DLD1 (cell line): ENCODE results near the gene ERC2.

ENCODE experiments used
- in situ Hi-C: cut with HindIII; loops from 2 replicates; pipeline ENCODE4 v1.10.0; 2017; ENCODE audit warnings: low sequenced_read_pairs

The ERC2 gene

GRCh38 chr3:55813268-55814097 is 654.8 kb downstream of the ERC2 start:
- in situ Hi-C loops = no loop called here

- in situ Hi-C loops = no loop called here
These were observed 655.8 kb downstream of the ERC2 start for GRCh38 chr3:55812394-55813013.

- in situ Hi-C loops = no loop called here
These were observed 661.1 kb downstream of the ERC2 start for GRCh38 chr3:55807210-55807609.

- in situ Hi-C loops = no loop called here
These were observed 663.1 kb downstream of the ERC2 start for GRCh38 chr3:55805169-55805568.

GRCh38 chr3:55804170-55805095 is 663.8 kb downstream of the ERC2 start:
- in situ Hi-C loops = no loop called here

DNA sequence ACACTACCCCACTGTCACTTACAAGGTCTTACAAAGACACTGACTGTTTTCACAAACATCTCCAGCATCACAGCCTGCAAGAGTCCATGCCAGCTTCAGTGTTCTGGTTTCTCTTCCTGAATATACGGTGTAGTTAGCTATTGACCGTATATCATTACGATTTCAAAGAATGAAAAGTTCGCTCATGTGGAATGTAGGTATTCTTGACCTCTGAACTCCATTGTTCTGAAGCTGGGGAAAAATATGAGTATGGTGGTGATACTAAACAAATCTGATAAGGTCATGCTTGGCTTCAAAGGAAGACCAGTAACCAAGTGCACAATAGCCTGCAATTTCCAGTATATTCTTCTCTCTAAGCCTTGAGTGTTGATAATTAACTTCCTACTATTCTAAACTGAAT is 665.5 kb downstream of the ERC2 start:
- in situ Hi-C loops = no loop called here

- in situ Hi-C loops = no loop called here
These were observed 666.6 kb downstream of the ERC2 start for GRCh38 chr3:55801676-55802075.

- in situ Hi-C loops = no loop called here
These were observed 667.2 kb downstream of the ERC2 start for GRCh38 chr3:55801068-55801467.

GRCh38 chr3:55797775-55798174 is 670.5 kb downstream of the ERC2 start:
- in situ Hi-C loops = no loop called here

DNA sequence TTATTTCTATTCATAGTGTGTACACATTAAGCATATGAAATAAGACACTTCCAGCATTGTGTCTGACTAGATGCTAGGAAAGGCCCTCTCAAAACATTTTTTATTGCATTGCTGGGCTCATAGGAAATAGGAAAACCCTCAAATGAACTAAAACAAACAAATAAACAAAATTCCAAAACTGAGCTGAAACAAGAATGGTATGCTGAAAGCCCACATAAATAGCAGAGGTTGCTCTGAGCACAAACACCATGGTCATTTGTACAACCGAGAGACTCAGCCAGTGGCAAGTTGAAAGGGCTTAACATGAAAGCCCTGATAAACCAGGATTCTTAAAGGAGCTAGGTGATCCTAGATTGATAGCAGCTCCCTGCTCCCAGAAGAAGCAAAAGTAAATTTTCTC is 671.2 kb downstream of the ERC2 start:
- in situ Hi-C loops = no loop called here

DNA sequence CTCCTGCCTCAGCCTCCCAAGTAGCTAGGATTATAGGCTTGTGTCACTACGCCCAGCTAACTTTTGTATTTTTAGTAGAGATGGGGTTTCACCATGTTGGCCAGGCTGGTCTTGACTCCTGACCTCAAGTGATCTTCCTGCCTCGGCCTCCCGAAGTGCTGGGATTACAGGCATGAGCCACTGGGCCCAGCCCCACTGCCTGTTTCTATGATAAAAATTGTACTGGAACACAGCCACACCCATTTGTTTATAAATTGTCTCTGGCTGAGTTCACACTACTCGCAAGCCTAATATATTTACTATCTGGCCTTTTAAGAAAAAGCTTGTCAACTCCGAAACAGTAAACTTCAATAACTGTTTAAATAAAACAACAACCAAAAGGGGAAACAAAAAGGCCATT is 671.7 kb downstream of the ERC2 start:
- in situ Hi-C loops = no loop called here

DNA sequence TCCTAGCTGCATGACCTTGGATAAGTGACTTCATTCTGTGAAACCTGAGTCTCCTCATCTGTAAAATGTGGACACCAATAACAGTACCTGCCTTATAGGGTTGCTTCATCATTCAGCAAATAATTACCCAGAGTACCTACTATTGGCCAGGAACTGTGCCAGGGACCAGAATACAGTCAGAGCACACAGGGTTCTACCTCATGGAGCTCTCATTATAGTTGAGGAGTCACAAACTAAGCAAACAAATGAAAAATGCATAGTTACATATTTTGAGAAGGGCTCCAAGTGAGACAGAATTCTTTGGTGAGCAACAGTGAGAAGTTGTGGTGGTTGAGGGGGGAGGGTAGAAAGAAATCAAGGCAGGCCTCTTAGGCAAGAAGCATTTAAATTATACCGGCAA is 672.5 kb downstream of the ERC2 start:
- in situ Hi-C loops = no loop called here

- in situ Hi-C loops = no loop called here
These were observed 673.0 kb downstream of the ERC2 start for GRCh38 chr3:55795296-55795695.

GRCh38 chr3:55792742-55793141 is 675.5 kb downstream of the ERC2 start:
- in situ Hi-C loops = no loop called here

GRCh38 chr3:55792009-55792408 is 676.3 kb downstream of the ERC2 start:
- in situ Hi-C loops = no loop called here

DNA sequence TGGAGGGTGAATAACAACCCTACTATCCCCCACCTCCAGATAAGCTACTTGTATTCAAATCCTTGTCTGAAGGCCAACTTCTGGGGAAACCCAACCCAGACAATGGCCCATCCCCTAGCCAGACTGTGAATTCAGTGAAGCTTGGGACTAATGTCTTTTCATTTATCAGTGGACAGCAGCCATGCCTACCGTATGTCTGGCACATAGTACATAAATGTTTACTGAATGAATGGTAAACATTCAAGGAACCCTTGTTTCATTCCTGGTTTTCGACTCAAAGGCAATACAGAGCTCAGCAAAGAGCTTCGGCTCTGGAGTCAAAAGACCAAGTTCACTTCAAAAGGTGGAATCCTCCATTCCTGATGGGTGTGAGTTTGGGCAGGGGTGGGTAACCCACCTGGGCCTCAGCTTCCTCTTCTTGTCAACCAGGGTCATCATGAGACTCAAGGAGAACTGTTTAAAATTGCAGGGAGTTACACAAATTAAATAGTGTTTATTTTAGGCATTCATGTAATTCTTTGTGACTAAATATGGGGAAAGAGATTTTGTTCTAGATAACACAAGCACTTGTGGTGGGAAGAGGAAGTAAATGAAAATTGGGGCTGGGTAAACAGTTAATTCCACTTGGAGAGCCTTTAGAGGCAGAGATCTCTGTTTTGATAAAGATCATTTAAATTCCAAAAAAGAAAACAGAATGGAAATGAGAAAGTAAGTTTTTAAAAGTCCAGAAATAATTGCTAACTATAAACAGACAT is 677.5 kb downstream of the ERC2 start:
- in situ Hi-C loops = no loop called here

- in situ Hi-C loops = no loop called here
These were observed 678.8 kb downstream of the ERC2 start for GRCh38 chr3:55789516-55789915.

- in situ Hi-C loops = no loop called here
These were observed 685.5 kb downstream of the ERC2 start for GRCh38 chr3:55782807-55783206.

- in situ Hi-C loops = no loop called here
These were observed 685.9 kb downstream of the ERC2 start for GRCh38 chr3:55782351-55782750.

- in situ Hi-C loops = no loop called here
These were observed 687.4 kb downstream of the ERC2 start for GRCh38 chr3:55780913-55781312.

DNA sequence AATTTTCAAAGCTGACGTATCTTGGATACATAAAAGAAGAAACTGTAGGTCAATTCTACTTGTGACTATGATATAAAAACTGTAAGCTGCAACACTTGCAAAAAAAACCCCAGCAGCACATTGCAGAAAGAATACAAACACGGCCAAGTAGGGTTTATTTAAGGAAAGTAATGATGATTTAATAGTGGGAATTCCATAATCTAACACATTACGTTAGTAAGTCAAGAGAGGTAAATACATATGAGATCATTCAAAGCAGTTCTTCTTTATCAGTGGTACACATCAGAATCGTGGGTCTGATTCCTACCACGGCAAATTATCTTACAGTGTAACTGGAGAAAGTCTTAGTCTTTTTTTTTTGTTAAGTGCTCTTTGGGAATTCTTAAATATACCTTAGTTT is 688.7 kb downstream of the ERC2 start:
- in situ Hi-C loops = no loop called here
